Neural progenitor cell (in vitro differentiated cells): ENCODE data around the gene MMP14.

Experiments
- CTCF ChIP-seq: fragments of 200-600 bp; sonication (generic); IDR thresholded peaks from 2 replicates; pipeline ENCODE4 v1.5.1; 2017; ENCODE audit warnings: antibody characterized with exemption, mild to moderate bottlenecking
- EZH2 ChIP-seq: fragments of 200-600 bp; sonication (generic); IDR thresholded peaks from 2 replicates; pipeline ENCODE4 v1.6.1; 2017; ENCODE audit warnings: antibody characterized with exemption, mild to moderate bottlenecking, moderate library complexity
- EZH2phosphoT487 ChIP-seq: fragments of 200-600 bp; sonication (generic); IDR thresholded peaks from 2 replicates; pipeline ENCODE4 v1.6.1; 2017; ENCODE audit warnings: antibody characterized with exemption

- TF ChIP-seq CTCF (no peak), EZH2phosphoT487 (no peak), EZH2 (no peak)
Measured at GRCh38 chr14:22814373-22814772, 22.0 kb upstream of the MMP14 start.
